Neural cell (in vitro differentiated cells): ENCODE data around the gene PTGS2. TPM values are rescaled to one million over a fixed set of nuclear protein-coding genes. Genes with fewer than 3 reads are reported as not detected.

Experiments
- H2AFZ ChIP-seq: fragments of 200-600, 300-800 bp; sonication (generic), shearing (Covaris generic); 2 replicates; pipeline ENCODE4 v1.6.0; 2014; ENCODE audit warnings: low read depth, mild to moderate bottlenecking, antibody characterized with exemption, low read length, moderate library complexity
- H3F3A ChIP-seq: fragments of 200-600 bp; shearing (Covaris generic); 2 replicates; pipeline ENCODE4 v1.6.1; 2016; ENCODE audit warnings: mild to moderate bottlenecking, moderate library complexity, mixed read lengths, antibody characterized with exemption, low read length; ENCODE audit not compliant: insufficient read depth, poor library complexity, severe bottlenecking
- H3K27ac ChIP-seq: fragments of 200-600, 300-800 bp; sonication (generic), shearing (Covaris generic); 2 replicates; pipeline ENCODE4 v1.5.1; 2014; ENCODE audit warnings: mild to moderate bottlenecking, low read length, moderate library complexity
- H3K27me3 ChIP-seq: fragments of 300-800, 200-600 bp; sonication (generic), shearing (Covaris generic); 2 replicates; pipeline ENCODE4 v1.6.0; 2014; ENCODE audit warnings: mild to moderate bottlenecking, low read depth, low read length, moderate library complexity; ENCODE audit not compliant: insufficient read depth
- H3K36me3 ChIP-seq: fragments of 300-800, 200-600 bp; sonication (generic), shearing (Covaris generic); 2 replicates; pipeline ENCODE4 v1.5.1; 2014; ENCODE audit warnings: mild to moderate bottlenecking, antibody characterized with exemption, low read length, moderate library complexity; ENCODE audit not compliant: insufficient read depth
- H3K4me2 ChIP-seq: fragments of 300-800, 200-600 bp; sonication (generic), shearing (Covaris generic); 2 replicates; pipeline ENCODE4 v1.6.0; 2014; ENCODE audit warnings: mild to moderate bottlenecking, low read length
- H3K4me3 ChIP-seq: fragments of 300-800, 200-600 bp; sonication (generic), shearing (Covaris generic); 2 replicates; pipeline ENCODE4 v1.5.1; 2014; ENCODE audit warnings: mild to moderate bottlenecking, low read length, moderate library complexity
- H3K79me2 ChIP-seq: fragments of 200-600 bp; shearing (Covaris generic); replicated peaks from 2 replicates; pipeline ENCODE4 v1.6.0; 2014; ENCODE audit warnings: mild to moderate bottlenecking, low read length, moderate library complexity; ENCODE audit not compliant: insufficient read depth
- H3K9ac ChIP-seq: fragments of 300-800, 200-600 bp; sonication (generic), shearing (Covaris generic); 2 replicates; pipeline ENCODE4 v1.6.1; 2016; ENCODE audit warnings: mild to moderate bottlenecking, low read length, mixed read lengths
- H3K9me2 ChIP-seq: fragments of 200-600 bp; shearing (Covaris generic); 2 replicates; pipeline ENCODE4 v1.6.1; 2016; ENCODE audit warnings: mild to moderate bottlenecking, low read length, mixed read lengths; ENCODE audit not compliant: insufficient read depth
- H3K9me3 ChIP-seq: fragments of 200-600, 300-800 bp; sonication (generic), shearing (Covaris generic); 2 replicates; pipeline ENCODE4 v1.6.1; 2016; ENCODE audit warnings: mild to moderate bottlenecking, mixed run types, low read length, moderate library complexity, mixed read lengths
- H4K20me1 ChIP-seq: fragments of 200-600 bp; shearing (Covaris generic); 2 replicates; pipeline ENCODE4 v1.6.1; 2016; ENCODE audit warnings: mild to moderate bottlenecking, mixed run types; ENCODE audit not compliant: insufficient read depth
- CTCF ChIP-seq: fragments of 450-650 bp; IDR thresholded peaks from 2 replicates; pipeline ENCODE4 v1.5.1; 2014; ENCODE audit warnings: antibody characterized with exemption, mild to moderate bottlenecking, moderate library complexity; ENCODE audit not compliant: poor library complexity, severe bottlenecking
- EP300 ChIP-seq: fragments of 450-650 bp; conservative IDR thresholded peaks from 2 replicates; pipeline ENCODE4 v1.6.1; 2014; ENCODE audit warnings: antibody characterized with exemption, mild to moderate bottlenecking, moderate library complexity; ENCODE audit not compliant: poor library complexity, severe bottlenecking
- EZH2 ChIP-seq: fragments of 200-600, 300-800 bp; shearing (Covaris generic), sonication (generic); IDR thresholded peaks from 2 replicates; pipeline ENCODE4 v1.6.1; 2014; ENCODE audit warnings: antibody characterized with exemption, low read length, borderline replicate concordance, mild to moderate bottlenecking; ENCODE audit not compliant: insufficient read depth, poor library complexity, severe bottlenecking
- MXI1 ChIP-seq: fragments of 450-650 bp; conservative IDR thresholded peaks from 2 replicates; pipeline ENCODE4 v1.6.1; 2014; ENCODE audit warnings: antibody characterized with exemption, mild to moderate bottlenecking; ENCODE audit not compliant: poor library complexity, severe bottlenecking
- POLR2AphosphoS5 ChIP-seq: IDR thresholded peaks from 2 replicates; pipeline ENCODE4 v1.6.1; 2012
- RAD21 ChIP-seq: fragments of 450-650 bp; conservative IDR thresholded peaks from 2 replicates; pipeline ENCODE4 v1.6.1; 2014; ENCODE audit warnings: antibody characterized with exemption, mild to moderate bottlenecking, moderate library complexity
- SMC3 ChIP-seq: fragments of 450-650 bp; conservative IDR thresholded peaks from 2 replicates; pipeline ENCODE4 v1.6.1; 2014; ENCODE audit warnings: antibody characterized with exemption, mild to moderate bottlenecking, moderate library complexity; ENCODE audit not compliant: poor library complexity
- TAF1 ChIP-seq: IDR thresholded peaks from 2 replicates; pipeline ENCODE4 v1.6.1; 2012; ENCODE audit warnings: low read depth
- polyA plus RNA-seq: library from polyadenylated mRNA; depleted of rRNA; stranded (reverse); fragments of >200 nt; gene quantifications from 2 replicates; pipeline ENCODE4 v1.2.3, GENCODE V29; 2014
- TF ChIP-seq, protein P1 (sequence below): IDR thresholded peaks from 2 replicates; pipeline ENCODE4 v1.6.1; 2012; ENCODE audit warnings: borderline replicate concordance

Gene PTGS2
- polyA plus RNA-seq, 1 donor from 2014 or later = 0.25 TPM

DNA sequence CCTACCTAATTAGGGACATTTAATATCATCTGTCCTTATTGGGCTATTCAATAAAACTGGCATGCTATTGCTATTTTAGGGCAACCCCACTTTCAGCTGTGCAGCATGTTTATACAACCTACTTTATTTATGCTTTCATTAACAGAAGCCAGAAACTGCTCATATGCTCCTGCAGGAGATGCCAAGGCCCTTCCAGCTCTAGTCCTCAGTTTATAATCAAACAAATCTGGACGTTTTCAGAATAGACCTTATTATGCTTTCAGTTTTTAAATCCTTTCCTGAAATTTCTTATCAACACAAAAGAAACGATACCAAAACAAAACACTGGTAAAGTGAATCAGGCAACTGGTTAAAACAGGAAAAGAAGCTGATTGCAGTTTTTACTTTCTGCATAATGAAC lies 53.2 kb downstream of the PTGS2 start:
- no peaks in the 10 kb centered on the region for H3K9me3 ChIP-seq
- H3F3A ChIP-seq = no peaks in the 10 kb centered on the region
- no peaks in the 10 kb centered on the region for H3K36me3 ChIP-seq
- H4K20me1 ChIP-seq = no peaks in the 10 kb centered on the region
- H3K4me2 ChIP-seq = no peak overlapping the region
- no peak overlapping the region for H3K4me3 ChIP-seq
- H3K27ac ChIP-seq = no peak overlapping the region
- H3K9ac ChIP-seq = no peak overlapping the region
- H3K9me2 ChIP-seq = no peaks in the 10 kb centered on the region
- no peaks in the 10 kb centered on the region for H3K27me3 ChIP-seq
- TF ChIP-seq POLR2AphosphoS5 (no peak), RAD21 (no peak), EZH2 (no peak), CTCF (no peak), MXI1 (no peak), TAF1 (no peak), SMC3 (no peak), EP300 (no peak)
- TF ChIP-seq, protein P1, sequence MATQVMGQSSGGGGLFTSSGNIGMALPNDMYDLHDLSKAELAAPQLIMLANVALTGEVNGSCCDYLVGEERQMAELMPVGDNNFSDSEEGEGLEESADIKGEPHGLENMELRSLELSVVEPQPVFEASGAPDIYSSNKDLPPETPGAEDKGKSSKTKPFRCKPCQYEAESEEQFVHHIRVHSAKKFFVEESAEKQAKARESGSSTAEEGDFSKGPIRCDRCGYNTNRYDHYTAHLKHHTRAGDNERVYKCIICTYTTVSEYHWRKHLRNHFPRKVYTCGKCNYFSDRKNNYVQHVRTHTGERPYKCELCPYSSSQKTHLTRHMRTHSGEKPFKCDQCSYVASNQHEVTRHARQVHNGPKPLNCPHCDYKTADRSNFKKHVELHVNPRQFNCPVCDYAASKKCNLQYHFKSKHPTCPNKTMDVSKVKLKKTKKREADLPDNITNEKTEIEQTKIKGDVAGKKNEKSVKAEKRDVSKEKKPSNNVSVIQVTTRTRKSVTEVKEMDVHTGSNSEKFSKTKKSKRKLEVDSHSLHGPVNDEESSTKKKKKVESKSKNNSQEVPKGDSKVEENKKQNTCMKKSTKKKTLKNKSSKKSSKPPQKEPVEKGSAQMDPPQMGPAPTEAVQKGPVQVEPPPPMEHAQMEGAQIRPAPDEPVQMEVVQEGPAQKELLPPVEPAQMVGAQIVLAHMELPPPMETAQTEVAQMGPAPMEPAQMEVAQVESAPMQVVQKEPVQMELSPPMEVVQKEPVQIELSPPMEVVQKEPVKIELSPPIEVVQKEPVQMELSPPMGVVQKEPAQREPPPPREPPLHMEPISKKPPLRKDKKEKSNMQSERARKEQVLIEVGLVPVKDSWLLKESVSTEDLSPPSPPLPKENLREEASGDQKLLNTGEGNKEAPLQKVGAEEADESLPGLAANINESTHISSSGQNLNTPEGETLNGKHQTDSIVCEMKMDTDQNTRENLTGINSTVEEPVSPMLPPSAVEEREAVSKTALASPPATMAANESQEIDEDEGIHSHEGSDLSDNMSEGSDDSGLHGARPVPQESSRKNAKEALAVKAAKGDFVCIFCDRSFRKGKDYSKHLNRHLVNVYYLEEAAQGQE = no peak
- no peaks in the 10 kb centered on the region for H3K79me2 ChIP-seq
- no peak overlapping the region for H2AFZ ChIP-seq

DNA sequence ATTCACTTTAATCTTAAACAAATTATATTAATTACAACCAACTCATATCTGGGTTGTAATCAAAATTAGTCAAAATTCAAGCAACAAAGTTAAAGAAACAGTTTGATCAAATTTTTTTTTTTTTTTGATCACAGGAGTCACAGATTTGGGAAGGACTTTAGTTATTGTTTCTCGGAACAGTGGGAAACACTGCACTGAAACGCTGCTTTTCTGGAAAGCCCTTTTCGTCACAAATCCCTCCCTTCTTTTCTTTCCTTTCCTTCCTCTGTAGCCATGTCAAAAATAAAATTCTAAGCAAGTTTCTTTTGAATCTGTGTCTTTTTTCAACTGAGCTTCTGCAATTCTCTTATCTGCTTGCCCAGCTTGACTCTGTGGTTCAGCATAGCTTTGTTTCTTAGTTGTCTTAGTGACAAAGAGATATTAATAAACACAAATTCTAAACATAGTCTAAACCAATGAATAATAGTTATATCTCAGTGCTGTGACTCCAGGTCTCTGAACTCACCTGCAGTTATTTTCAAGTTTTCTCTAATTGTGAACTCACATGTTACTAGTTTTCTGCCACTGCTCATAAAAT lies 53.8 kb downstream of the PTGS2 start:
- no peaks in the 10 kb centered on the region for H3K27me3 ChIP-seq
- no peak overlapping the region for H2AFZ ChIP-seq
- H3K9ac ChIP-seq = no peak overlapping the region
- H3K4me3 ChIP-seq = no peak overlapping the region
- no peaks in the 10 kb centered on the region for H3K36me3 ChIP-seq
- no peaks in the 10 kb centered on the region for H3F3A ChIP-seq
- H3K9me2 ChIP-seq = no peaks in the 10 kb centered on the region
- H3K9me3 ChIP-seq = no peaks in the 10 kb centered on the region
- no peak overlapping the region for H3K27ac ChIP-seq
- no peaks in the 10 kb centered on the region for H3K79me2 ChIP-seq
- H4K20me1 ChIP-seq = no peaks in the 10 kb centered on the region
- no peak for TF ChIP-seq POLR2AphosphoS5
- no peak for TF ChIP-seq EP300
- TF ChIP-seq MXI1 = no peak
- TF ChIP-seq EZH2 = no peak
- no peak for TF ChIP-seq SMC3
- TF ChIP-seq TAF1 = no peak
- no peak for TF ChIP-seq RAD21
- no peak for TF ChIP-seq CTCF
- TF ChIP-seq, protein P1 = no peak
- no peak overlapping the region for H3K4me2 ChIP-seq
